H54 (cell line): ENCODE data around the gene GATB.

Experiments
- DNase-seq: peaks from one replicate; pipeline ENCODE4 v3.0.0; 2011; ENCODE audit warnings: low spot score, mixed read lengths; ENCODE audit not compliant: insufficient read length
- FAIRE-seq: peaks from 3 replicates; lab custom pipeline; 2011; peaks lifted over from hg19 to GRCh38; lab: Jason Lieb, UNC
- POLR2A ChIP-seq: IDR thresholded peaks from 2 replicates; pipeline ENCODE4 v1.6.1; 2011; ENCODE audit warnings: low read depth, mild to moderate bottlenecking, low read length

The GATB gene

GRCh38 chr4:151660676-151661075 lies 100.1 kb downstream of the GATB start:
- FAIRE-seq (no peak), DNase-seq (no peak)
- no peak for TF ChIP-seq POLR2A

DNA sequence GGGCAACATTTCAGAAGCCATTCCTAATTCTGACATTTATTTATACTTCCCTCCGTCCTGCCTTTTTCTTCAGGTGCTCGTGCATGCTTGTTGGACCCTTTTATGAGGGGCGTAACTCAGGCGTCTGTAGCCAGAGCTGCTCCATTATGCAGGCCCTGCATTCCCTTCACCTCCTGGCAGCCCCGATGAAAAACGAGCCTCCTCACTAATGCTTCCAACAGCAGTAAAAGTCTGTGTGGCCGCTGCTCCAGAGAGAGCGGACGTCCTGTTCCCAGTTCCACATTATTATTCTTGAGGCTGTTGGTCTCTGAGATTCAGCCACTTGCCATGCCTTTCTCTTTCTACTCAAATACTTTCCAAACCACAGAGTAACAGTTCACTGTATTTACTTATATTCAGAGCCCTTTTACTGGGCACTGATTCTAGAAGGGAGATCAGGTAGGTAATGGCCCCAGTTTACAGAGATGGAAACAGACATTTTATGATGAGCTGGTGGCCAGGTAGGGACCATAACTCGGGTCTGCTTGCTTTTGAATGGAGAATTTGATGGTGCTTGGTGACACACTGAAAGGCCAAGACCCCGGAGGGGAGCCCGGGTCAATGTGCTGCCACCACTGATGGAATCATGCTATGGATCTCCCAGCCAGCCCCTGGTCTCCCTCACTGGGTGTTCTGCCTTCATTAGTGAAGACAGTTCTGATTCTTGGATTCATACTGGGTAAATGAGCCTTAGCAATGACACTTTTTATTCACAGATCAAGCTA lies 101.0 kb downstream of the GATB start:
- DNase-seq (no peak), FAIRE-seq (no peak)
- TF ChIP-seq POLR2A = no peak

DNA sequence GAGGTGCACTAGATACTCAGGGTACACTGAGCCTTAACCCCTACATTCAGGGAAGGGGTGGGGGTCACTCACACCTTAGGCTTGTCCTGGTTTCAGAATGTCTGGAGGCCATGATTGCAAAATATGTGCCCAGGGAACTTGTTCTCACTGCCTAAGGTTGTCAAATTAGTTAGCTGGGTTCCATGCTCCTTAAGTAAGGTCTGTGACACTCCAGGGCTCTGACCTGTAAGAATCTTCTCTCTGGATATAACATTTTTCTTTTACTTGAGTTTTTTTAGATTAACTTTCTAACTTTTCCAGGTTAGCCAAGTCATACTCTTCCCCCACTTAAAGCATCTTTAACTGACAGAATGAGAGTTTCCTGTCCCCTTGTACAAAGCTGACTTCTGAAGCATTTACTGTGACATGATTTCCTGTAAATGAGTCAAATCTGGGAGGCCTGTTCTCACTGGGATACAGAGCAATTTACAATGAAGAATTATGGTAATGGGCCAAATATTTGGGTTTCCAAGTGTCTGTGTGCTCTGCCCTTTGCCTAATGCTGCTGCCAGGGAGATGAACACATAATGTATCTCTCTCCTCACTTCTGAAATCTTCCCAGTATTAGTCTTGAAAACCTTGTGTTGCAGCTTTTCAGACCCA lies 101.7 kb downstream of the GATB start:
- DNase-seq (no peak), FAIRE-seq (no peak)
- no peak for TF ChIP-seq POLR2A

- no peak for FAIRE-seq
Measured at GRCh38 chr4:151657896-151658295, 102.9 kb downstream of the GATB start.

DNA sequence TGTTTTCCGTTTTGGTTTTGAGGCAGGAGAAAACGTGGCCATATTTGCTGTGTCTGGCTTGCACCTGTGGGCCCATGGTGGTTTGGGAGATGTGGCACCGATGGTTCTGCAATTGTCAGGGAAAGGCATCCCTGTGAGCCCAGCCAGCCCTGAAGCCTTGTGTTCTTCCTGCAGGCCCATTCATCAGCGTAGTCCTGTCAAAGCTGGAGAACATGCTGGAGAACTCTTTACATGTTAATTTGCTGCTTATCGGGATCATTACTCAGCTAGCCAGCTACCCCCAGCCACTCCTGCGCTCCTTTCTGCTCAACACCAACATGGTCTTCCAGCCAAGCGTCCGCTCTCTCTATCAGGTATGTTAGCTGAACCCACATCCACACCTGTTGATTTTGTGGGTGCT lies 104.7 kb downstream of the GATB start:
- DNase-seq = no peak
- FAIRE-seq = no peak
- TF ChIP-seq POLR2A = no peak

More at GRCh38 chr4:151657896-151658295, 102.9 kb downstream of the GATB start:
- no peak for DNase-seq
- TF ChIP-seq POLR2A = no peak

GRCh38 chr4:151653548-151653918 lies 107.3 kb downstream of the GATB start:
- DNase-seq (no peak), FAIRE-seq (no peak)
- TF ChIP-seq POLR2A = no peak

GRCh38 chr4:151652841-151653547 lies 107.8 kb downstream of the GATB start:
- FAIRE-seq (no peak), DNase-seq (no peak)
- TF ChIP-seq POLR2A = no peak

- FAIRE-seq = no peak
- no peak for DNase-seq
- no peak for TF ChIP-seq POLR2A
Measured at GRCh38 chr4:151651496-151651895, 109.3 kb downstream of the GATB start.

DNA sequence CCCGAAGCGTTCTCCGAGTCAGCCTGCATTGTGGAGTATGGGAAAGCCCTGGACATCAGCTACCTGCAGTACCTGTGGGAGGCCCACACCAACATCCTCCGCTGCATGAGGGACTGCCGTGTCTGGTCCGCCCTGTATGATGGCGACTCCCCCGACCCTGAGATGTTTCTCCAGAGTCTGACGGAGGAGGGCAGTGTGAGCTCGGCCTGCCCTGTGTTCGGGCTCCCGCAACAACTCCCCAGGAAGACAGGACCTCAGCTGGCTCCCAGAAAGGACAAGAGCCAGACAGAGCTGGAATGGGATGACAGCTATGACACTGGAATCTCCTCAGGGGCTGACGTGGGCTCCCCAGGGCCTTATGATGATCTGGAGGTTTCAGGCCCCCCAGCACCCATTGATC lies 111.3 kb downstream of the GATB start:
- no peak for TF ChIP-seq POLR2A
- FAIRE-seq (no peak), DNase-seq (no peak)

- FAIRE-seq (no peak), DNase-seq (no peak)
- no peak for TF ChIP-seq POLR2A
Measured at GRCh38 chr4:151646322-151646721, 114.5 kb downstream of the GATB start.

- FAIRE-seq (no peak), DNase-seq (peak; percentile 5)
- no peak for TF ChIP-seq POLR2A
Measured at GRCh38 chr4:151644622-151645021, 116.2 kb downstream of the GATB start.

DNA sequence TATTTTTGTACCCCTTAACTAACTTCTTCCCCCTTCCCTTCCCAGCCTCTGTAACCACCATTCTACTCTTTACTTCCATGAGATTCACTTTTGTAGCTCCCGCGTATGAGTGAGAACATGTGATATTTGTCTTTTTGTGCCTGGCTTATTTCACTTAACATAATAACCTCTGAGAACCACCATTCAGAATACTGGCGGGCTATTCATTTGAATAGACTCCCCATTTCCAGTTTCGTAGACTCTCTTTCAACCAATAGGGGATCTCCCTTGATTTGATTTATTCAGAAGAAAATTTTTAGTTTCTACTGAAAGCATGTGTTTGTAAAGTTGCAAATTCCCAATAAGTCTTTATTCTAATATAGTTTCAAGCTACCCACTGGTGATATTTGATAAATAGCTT lies 117.2 kb downstream of the GATB start:
- FAIRE-seq (no peak), DNase-seq (no peak)
- no peak for TF ChIP-seq POLR2A

DNA sequence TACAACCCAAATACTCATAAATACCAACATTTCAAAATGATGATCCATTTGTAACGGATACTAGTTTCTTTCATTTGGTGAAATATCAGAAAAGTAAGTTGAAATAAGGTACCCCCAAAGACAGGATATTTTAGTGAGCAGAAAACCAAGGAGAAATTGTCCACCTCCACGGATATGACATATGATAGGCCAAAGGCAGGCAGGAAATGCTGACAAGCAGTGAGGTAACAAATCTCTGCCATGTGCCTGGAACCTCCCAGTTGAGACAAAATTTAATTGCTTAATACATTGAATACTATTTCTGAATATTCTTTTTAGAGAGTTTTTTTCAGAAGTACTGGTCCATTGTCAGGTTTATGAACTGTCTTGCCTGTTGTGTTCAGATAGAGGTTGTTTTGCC lies 118.8 kb downstream of the GATB start:
- FAIRE-seq (no peak), DNase-seq (no peak)
- TF ChIP-seq POLR2A = no peak

GRCh38 chr4:151641167-151641566 lies 119.6 kb downstream of the GATB start:
- no peak for DNase-seq
- no peak for TF ChIP-seq POLR2A
- peak; percentile 41 for FAIRE-seq
